GM13977 (cell line): Measurements from ENCODE around the gene PIP5K1A.
"Not testable (repeated sequence)": the region's sequence is repeated elsewhere in the genome, so short reads cannot be mapped to it uniquely, and the experiment has no call there.

Source experiments
- DNase-seq: peaks from one replicate; pipeline ENCODE4 v3.0.0; 2012; ENCODE audit warnings: low spot score
- CTCF ChIP-seq: IDR thresholded peaks from 2 replicates; pipeline ENCODE4 v1.5.1; 2012; ENCODE audit warnings: mild to moderate bottlenecking, control low read depth; ENCODE audit not compliant: insufficient read depth; ENCODE audit errors: extremely low read depth, missing control alignments
- in situ Hi-C: fragments of 300-500 bp; cut with MboI; formaldehyde crosslinking; loops from one replicate; pipeline ENCODE4 v1.12.0; 2022; ENCODE audit warnings: low sequenced_read_pairs, low pct_unique_long_range_greater_than_20kb, mixed read lengths, inconsistent platforms; ENCODE audit not compliant: unreplicated experiment

The PIP5K1A gene

DNA sequence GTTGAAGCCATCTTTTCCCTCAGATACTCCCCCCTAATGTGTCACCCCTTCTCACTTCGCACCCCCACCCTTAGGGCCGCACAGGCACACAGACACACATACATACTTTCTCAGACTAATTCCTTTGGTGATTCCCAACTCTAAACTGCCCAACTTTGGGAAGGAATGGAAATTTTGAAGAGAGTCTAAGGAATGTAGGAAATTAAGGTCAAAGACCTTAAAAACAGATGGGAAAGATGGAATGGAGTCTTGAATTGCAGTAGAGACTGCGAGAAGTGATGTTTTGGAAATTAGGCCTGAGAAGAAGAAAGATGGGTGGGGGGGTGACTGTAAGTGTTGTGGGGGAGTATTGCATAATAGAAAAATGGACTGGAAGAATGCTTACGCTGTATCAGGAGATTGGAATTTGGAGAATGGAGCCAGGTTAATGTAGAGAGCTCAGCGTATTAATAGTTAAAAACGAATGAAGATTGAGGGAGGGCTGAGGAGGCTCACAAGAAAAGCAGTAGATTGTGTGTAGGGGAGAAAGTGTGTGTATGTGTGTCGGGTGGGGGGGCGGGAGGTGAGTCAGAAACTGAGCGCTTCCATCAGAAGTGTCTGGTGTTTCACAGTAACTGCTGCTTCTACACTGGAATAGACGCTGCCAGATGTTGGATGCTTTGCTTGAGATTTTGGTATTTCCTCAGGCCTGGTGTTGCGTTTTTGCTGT, 1.7 kb downstream of the PIP5K1A start:
- DNase-seq = no peak
- no peak for TF ChIP-seq CTCF
- in situ Hi-C loops = no loop called here

DNA sequence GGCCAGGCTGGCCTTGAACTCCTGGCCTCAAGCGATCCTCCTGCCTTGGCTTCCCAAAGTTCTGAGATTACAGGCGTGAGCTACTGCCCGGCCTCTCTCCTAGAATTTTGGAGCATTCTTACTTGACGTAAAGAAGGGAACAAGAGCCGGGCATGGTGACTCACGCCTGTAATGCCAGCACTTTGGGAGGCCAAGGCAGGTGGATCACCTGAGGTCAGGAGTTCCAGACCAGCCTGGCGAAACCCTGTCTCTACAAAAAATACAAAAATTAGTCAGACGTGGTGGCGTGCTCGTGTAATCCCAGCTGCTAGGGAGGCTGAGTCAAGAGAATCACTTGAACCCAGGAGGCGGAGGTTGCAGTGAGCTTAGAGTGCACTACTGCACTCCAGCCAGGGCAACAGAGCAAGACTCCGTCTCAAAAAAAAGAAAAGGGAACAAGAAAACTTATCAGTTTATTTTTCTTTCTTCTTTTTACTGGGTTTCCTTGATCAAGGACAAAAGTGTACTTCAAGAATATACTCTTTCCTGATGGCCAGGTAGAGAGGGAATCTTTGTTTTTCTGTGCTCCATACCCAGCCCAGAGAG, 7.1 kb downstream of the PIP5K1A start:
- in situ Hi-C loops, DNase-seq: not testable (repeated sequence)

DNA sequence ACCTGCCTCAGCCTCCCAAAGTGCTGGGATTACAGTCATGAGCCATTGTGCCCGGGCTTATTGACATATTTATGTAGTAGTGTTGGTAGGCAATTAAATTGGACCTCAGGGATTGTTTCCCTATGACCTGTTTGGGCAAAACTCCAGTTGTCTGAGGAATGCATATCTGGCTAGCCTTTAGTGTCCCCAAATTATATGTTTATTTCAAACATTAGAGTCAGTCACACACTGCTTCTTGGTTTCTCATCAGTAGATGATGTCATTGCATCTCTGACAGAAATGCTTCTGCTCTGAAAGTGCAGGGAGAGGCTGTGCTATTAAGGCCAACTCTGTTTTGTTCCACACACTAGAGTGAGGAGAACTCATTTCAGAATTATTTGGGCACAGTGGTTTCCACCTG, 12.5 kb downstream of the PIP5K1A start:
- in situ Hi-C loops = no loop called here
- DNase-seq = no peak
- TF ChIP-seq CTCF = no peak

DNA sequence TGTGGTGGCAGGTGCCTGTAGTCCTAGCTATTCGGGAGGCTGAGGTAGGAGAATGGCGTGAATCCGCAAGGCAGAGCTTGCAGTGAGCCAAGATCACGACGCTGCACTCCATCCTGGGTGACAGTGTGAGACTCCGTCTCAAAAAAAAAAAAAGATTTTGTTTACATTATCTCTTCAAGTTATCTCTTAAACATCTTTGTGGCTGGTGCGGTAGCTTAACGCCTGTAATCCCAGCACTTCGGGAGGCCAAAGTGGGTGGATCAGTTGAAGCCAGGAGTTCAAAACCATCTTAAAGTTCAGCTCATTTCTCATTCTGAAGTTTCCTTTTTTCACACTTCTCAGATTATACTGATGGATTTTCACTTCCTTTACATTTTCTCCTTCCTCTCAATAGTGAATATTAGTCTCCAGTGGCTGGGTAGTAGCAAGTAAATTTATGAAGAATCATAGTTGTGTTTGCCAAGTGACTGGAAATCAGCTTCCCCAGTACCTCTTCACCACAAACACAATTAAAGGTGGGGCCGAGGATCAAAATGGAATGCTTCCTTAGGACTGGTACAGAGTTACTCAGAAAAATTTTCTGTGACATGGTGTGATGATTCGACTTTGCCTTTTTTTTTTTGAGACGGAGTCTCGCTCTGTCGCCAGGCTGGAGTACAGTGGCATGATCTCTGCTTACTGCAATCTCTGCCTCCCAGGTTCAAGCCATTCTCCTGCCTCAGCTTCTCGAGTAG, 13.8 kb downstream of the PIP5K1A start:
- no peak for TF ChIP-seq CTCF
- no peak for DNase-seq
- in situ Hi-C loops = no loop called here

DNA sequence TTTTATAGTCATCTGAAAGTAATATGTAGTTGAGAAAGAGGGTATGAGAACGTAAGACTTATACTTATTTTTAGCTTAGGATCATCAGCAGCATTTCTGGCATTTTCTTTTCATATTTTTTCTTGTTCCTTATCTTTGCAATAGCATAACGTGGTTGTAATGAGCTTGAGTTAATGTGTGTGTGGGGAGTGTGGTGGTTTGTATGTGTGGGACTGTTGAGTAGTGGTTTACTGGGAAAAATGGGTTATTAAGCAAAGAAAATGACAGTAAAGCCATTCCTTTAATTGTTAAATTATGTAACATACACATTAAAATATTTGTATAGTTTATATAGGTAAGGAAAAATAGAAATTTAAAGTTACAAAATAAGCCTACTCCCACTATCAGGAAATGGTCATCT, 15.2 kb downstream of the PIP5K1A start:
- in situ Hi-C loops = no loop called here
- DNase-seq = no peak
- TF ChIP-seq CTCF = no peak

DNA sequence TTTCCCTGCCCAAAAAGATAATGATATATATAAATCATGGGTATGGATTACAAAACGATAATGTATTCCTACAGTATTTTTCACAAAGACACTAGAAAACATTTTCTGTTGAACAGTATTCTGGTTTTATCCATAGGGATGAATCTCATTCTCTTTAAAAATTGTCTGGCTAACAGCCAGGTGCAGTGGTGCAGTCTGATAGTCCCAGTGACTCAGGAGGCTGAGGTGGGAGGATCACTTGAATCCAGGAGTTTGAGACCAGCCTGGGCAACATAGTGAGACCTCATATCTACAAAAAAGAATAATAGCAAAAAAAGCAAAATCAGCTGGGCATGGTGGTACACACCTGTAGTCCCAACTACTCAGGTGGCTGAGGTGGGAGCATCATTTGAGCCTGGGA, 23.3 kb downstream of the PIP5K1A start:
- no peak for TF ChIP-seq CTCF
- in situ Hi-C loops = no loop called here
- no peak for DNase-seq

GRCh38 chr1:151222130-151222529, 23.8 kb downstream of the PIP5K1A start:
- TF ChIP-seq CTCF = no peak
- in situ Hi-C loops = no loop called here
- DNase-seq = no peak
